MCF 10A (cell line): ENCODE results near the gene CCDC61. TPM values are rescaled to one million over a fixed set of nuclear protein-coding genes. Genes with fewer than 3 reads are reported as not detected.
A peak's percentile ranks its signal among the peaks of the same experiment; 100 is the strongest.

ENCODE experiments used
- Bru-seq: library from RNA; stranded (reverse); fragments of 400-500 nt; gene quantifications from one replicate; lab custom pipeline; 2021; lab: Mats Ljungman, UMichigan
- BruChase-seq, 2 experiments: library from RNA; stranded (reverse); fragments of 400-500 nt; gene quantifications; one replicate each; lab custom pipeline; 2021; lab: Mats Ljungman, UMichigan
- BruUV-seq: library from RNA; stranded (reverse); fragments of 400-500 nt; replicated peaks from 2 replicates; lab custom pipeline; 2021; lab: Mats Ljungman, UMichigan
- CTCF ChIA-PET: fragments of 300-600 bp; sonication (Branson Sonifier 250); formaldehyde crosslinking; extraction: SDS; loops from one replicate; lab custom pipeline; 2021; ENCODE audit warnings: antibody characterized with exemption, inconsistent platforms; lab: Yijun Ruan, JAX
- POLR2A ChIA-PET: fragments of 300-600, 350-650 bp; sonication (Branson Sonifier 250); formaldehyde crosslinking; extraction: SDS; loops from one replicate; lab custom pipeline; 2020; ENCODE audit warnings: antibody characterized with exemption, inconsistent platforms; lab: Yijun Ruan, JAX
- DNase-seq: peaks from one replicate; pipeline ENCODE4 v3.0.0-alpha.2; 2018; ENCODE audit not compliant: unreplicated experiment
- H3K27ac Mint-ChIP-seq: one replicate; pipeline ENCODE4 v1.8.0; 2022; ENCODE audit warnings: mild to moderate bottlenecking, low read depth, mixed read lengths; ENCODE audit not compliant: unreplicated experiment
- H3K27me3 Mint-ChIP-seq: one replicate; pipeline ENCODE4 v1.8.0; 2022; ENCODE audit warnings: mixed read lengths; ENCODE audit not compliant: insufficient read depth, unreplicated experiment
- H3K36me3 Mint-ChIP-seq: one replicate; pipeline ENCODE4 v1.8.0; 2022; ENCODE audit warnings: mild to moderate bottlenecking, moderate library complexity, mixed read lengths; ENCODE audit not compliant: insufficient read depth, unreplicated experiment
- H3K4me1 Mint-ChIP-seq: one replicate; pipeline ENCODE4 v1.8.0; 2022; ENCODE audit warnings: mixed read lengths; ENCODE audit not compliant: insufficient read depth, unreplicated experiment
- H3K4me3 Mint-ChIP-seq: one replicate; pipeline ENCODE4 v1.8.0; 2022; ENCODE audit warnings: mild to moderate bottlenecking, moderate library complexity, mixed read lengths; ENCODE audit not compliant: unreplicated experiment
- H3K9me3 Mint-ChIP-seq: one replicate; pipeline ENCODE4 v1.8.0; 2022; ENCODE audit warnings: mixed read lengths; ENCODE audit not compliant: unreplicated experiment
- CTCF ChIP-seq: fragments of 200-600 bp; IDR thresholded peaks from one replicate; pipeline ENCODE4 v1.8.0; 2022; ENCODE audit warnings: antibody characterized with exemption, mild to moderate bottlenecking; ENCODE audit not compliant: unreplicated experiment
- intact Hi-C: fragments of 100-400 bp; cut with micrococcal nuclease; formaldehyde crosslinking; loops from 2 replicates; pipeline ENCODE4 v1.14.1; 2022
- long read RNA-seq: library from polyadenylated mRNA; stranded (forward); transcript quantifications from one replicate; pipeline ENCODE4 v2.0.0, GENCODE V29; 2022
- total RNA-seq: library from RNA; stranded (reverse); gene quantifications from 2 replicates; pipeline ENCODE4 v1.2.3, GENCODE V29; 2022

Gene CCDC61, protein sequence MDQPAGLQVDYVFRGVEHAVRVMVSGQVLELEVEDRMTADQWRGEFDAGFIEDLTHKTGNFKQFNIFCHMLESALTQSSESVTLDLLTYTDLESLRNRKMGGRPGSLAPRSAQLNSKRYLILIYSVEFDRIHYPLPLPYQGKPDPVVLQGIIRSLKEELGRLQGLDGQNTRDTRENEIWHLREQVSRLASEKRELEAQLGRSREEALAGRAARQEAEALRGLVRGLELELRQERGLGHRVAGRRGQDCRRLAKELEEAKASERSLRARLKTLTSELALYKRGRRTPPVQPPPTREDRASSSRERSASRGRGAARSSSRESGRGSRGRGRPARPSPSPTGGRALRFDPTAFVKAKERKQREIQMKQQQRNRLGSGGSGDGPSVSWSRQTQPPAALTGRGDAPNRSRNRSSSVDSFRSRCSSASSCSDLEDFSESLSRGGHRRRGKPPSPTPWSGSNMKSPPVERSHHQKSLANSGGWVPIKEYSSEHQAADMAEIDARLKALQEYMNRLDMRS
- total RNA-seq (17.5 and 18.9 TPM in 2 replicates), Bru-seq, nascent RNA (percentile 46 among the genes with signal in this experiment), BruChase-seq, experiment 1, labeled RNA remaining after a 6-hour chase (percentile 48 among the genes with signal in this experiment), BruChase-seq, experiment 2, labeled RNA remaining after a 2-hour chase (percentile 50 among the genes with signal in this experiment)
- long read RNA-seq, transcript CCDC61-204 (14 exons, 1,817 nt), result major isoform, 16 of 33 reads
- long read RNA-seq, partial matches to known transcripts, result 2 of 33 reads
- long read RNA-seq, other reads (novel, unspliced or antisense), result 15 of 33 reads

DNA sequence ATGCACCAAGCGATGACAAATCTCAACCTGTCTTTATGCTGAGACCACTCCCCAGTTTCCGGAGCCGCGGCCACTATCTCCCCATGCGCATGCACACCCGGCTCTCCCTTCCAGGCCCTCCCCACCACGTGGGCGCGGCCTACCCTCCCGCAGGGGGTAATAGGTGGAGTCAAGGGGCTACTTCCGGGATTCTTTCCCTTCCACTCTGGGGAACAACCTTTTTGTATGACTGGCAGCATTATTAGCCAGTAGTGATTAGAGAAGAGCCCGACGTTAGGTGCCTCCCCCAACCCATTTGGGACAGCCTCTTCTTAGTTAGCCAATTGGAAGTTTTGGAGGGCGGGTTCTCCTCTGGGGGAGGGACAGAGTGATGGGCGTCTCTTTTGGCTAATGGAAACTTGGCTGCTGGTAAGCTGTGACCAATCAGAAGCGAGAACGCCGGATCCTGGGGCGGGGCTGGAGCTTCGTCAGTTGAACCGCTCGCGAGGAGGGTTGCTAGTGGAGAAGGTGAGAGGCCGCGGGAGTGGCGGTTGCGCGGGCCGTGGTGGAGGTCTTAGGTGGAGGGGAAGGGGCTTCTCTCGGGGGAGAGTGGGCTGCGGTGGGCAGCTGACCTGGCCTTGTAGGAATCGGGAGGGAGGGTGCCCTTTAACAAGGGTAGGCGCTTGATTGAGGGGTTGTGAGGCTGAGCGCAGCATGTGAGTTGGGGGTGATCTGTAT, at the start of gene CCDC61:
Gene CCDC61 (plus strand): TSS at position 470 of the 717 bp plus-strand sequence. CDS start 7,552 bp downstream, outside the sequence.
- Mint-ChIP-seq H3K4me1 (peaks cover 33% of the 10 kb centered on the region), H3K9me3 (no peaks in the 10 kb centered on the region), H3K27me3 (peaks cover 8% of the 10 kb centered on the region), H3K36me3 (no peaks in the 10 kb centered on the region), H3K4me3 (no peak within 1 kb of the TSS), H3K27ac (no peak within 1 kb of the TSS)
- ChIA-PET POLR2A (interaction anchor here (0.6 to 3.2 kb wide), 26 partner anchors 9 to 303 kb away, joined by 3 to 22 read pairs (median 4); partner anchors contain the start of genes FBXO46, IRF2BP1, MYPOP and QPCTL), CTCF (interaction anchor here (0.6 to 1.6 kb wide), 4 partner anchors 10 to 16 kb away, joined by 3 to 11 read pairs (median 4); no protein-coding TSS in a partner anchor)
- intact Hi-C loops, result loop anchor here (10.0 kb wide), 1 partner anchor 110 kb away; the partner anchor contains the start of gene IRF2BP1
- peak; percentile 100 for DNase-seq
- no peak for TF ChIP-seq CTCF
- no TSS peak for BruUV-seq

GRCh38 chr19:45947926-45948325, 47.3 kb upstream of the CCDC61 start:
- Mint-ChIP-seq H3K4me3 (no peak overlapping the region), H3K27me3 (peaks cover 11% of the 10 kb centered on the region), H3K4me1 (no peaks in the 10 kb centered on the region), H3K27ac (no peak overlapping the region), H3K36me3 (no peaks in the 10 kb centered on the region), H3K9me3 (no peaks in the 10 kb centered on the region)
- CTCF ChIA-PET, result interaction anchor here (0.7 to 1.0 kb wide), 3 partner anchors 22 to 876 kb away, joined by 3 to 4 read pairs (median 3); no protein-coding TSS in a partner anchor
- intact Hi-C loops, result no loop called here
- peak; percentile 11 for DNase-seq
- TF ChIP-seq CTCF, result no peak
- no TSS peak for BruUV-seq
- POLR2A ChIA-PET, result interaction anchor here (1.1 to 1.2 kb wide), 2 partner anchors 39 to 47 kb away, joined by 4 read pairs; partner anchors contain the start of gene CCDC61

DNA sequence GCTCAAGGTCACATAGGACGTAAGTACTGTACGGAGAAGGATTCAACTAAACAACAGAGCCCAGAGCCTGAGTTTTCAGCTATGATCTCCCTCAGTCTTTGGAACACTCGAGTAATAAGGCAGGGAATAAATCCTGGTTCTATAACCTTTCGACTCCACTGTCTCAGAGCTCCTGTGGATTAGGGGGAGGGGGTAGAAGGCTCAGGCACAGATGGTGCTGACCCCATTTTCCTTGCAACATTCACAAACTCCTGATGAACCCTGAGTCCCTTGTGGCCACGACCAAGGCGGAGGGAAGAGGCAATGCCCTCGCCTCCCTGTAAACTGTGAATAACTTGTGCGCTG, 43.0 kb upstream of the CCDC61 start:
- ChIA-PET CTCF (interaction anchor here (0.6 kb wide), 2 partner anchors 44 to 65 kb away, joined by 3 read pairs; no protein-coding TSS in a partner anchor), POLR2A (interaction anchor here (0.8 to 2.0 kb wide), 3 partner anchors 42 to 66 kb away, joined by 3 to 7 read pairs (median 3); partner anchors contain the start of gene CCDC61)
- Mint-ChIP-seq H3K27me3 (peaks cover 11% of the 10 kb centered on the region), H3K4me1 (peaks cover 9% of the 10 kb centered on the region), H3K9me3 (no peaks in the 10 kb centered on the region), H3K27ac (no peak overlapping the region), H3K4me3 (no peak overlapping the region), H3K36me3 (no peaks in the 10 kb centered on the region)
- intact Hi-C loops, result no loop called here
- DNase-seq, result no peak
- no peak for TF ChIP-seq CTCF
- no TSS peak for BruUV-seq
